ENCODE data around the gene SLC1A2.

The SLC1A2 gene

GRCh38 chr11:35330931-35331330 is 88.4 kb downstream of the SLC1A2 start:
- H3K27me3 ChIP-seq (ENCODE audit: low read depth) = no peaks in the 10 kb centered on the region
- H3K9me3 ChIP-seq = no peaks in the 10 kb centered on the region
- no peaks in the 10 kb centered on the region for H3K4me1 ChIP-seq
- no peak overlapping the region for H3K4me3 ChIP-seq
- H3K36me3 ChIP-seq (replicated peaks) = no peaks in the 10 kb centered on the region
- in situ Hi-C loops (cut with MboI; ENCODE audit: low sequenced_read_pairs) = no loop called here
- no peak for DNase-seq (ENCODE audit: low spot score in 2 of 2)

- DNase-seq (ENCODE audit: low spot score in 2 of 2) = no peak
- Histone ChIP-seq H3K4me1 (no peaks in the 10 kb centered on the region), H3K27me3 (ENCODE audit: low read depth) (no peaks in the 10 kb centered on the region), H3K9me3 (no peaks in the 10 kb centered on the region), H3K4me3 (no peak overlapping the region), H3K36me3 (replicated peaks) (no peaks in the 10 kb centered on the region)
- in situ Hi-C loops (cut with MboI; ENCODE audit: low sequenced_read_pairs) = no loop called here
Measured at GRCh38 chr11:35330156-35330889, 89.0 kb downstream of the SLC1A2 start.

GRCh38 chr11:35327829-35328228 is 91.5 kb downstream of the SLC1A2 start:
- in situ Hi-C loops (cut with MboI; ENCODE audit: low sequenced_read_pairs) = no loop called here
- H3K4me3 ChIP-seq = no peak overlapping the region
- no peaks in the 10 kb centered on the region for H3K9me3 ChIP-seq
- no peaks in the 10 kb centered on the region for H3K4me1 ChIP-seq
- no peaks in the 10 kb centered on the region for H3K36me3 ChIP-seq (replicated peaks)
- no peak for DNase-seq (ENCODE audit: low spot score in 2 of 2)
- no peaks in the 10 kb centered on the region for H3K27me3 ChIP-seq (ENCODE audit: low read depth)

GRCh38 chr11:35326266-35326879 is 93.0 kb downstream of the SLC1A2 start:
- H3K4me3 ChIP-seq = no peak overlapping the region
- H3K27me3 ChIP-seq (ENCODE audit: low read depth) = no peaks in the 10 kb centered on the region
- peaks cover 6% of the 10 kb centered on the region for H3K4me1 ChIP-seq
- no peaks in the 10 kb centered on the region for H3K9me3 ChIP-seq
- no peaks in the 10 kb centered on the region for H3K36me3 ChIP-seq (replicated peaks)
- no peak for DNase-seq (ENCODE audit: low spot score in 2 of 2)
- in situ Hi-C loops (cut with MboI; ENCODE audit: low sequenced_read_pairs) = no loop called here

GRCh38 chr11:35324981-35325380 is 94.4 kb downstream of the SLC1A2 start:
- DNase-seq (ENCODE audit: low spot score in 2 of 2) = no peak
- Histone ChIP-seq H3K9me3 (no peaks in the 10 kb centered on the region), H3K4me3 (no peak overlapping the region), H3K36me3 (replicated peaks) (no peaks in the 10 kb centered on the region), H3K4me1 (peaks cover 6% of the 10 kb centered on the region), H3K27me3 (ENCODE audit: low read depth) (no peaks in the 10 kb centered on the region)
- in situ Hi-C loops (cut with MboI; ENCODE audit: low sequenced_read_pairs) = no loop called here

GRCh38 chr11:35324183-35324886 is 95.0 kb downstream of the SLC1A2 start:
- in situ Hi-C loops (cut with MboI; ENCODE audit: low sequenced_read_pairs) = no loop called here
- H3K9me3 ChIP-seq = no peaks in the 10 kb centered on the region
- H3K27me3 ChIP-seq (ENCODE audit: low read depth) = no peaks in the 10 kb centered on the region
- H3K4me3 ChIP-seq = no peak overlapping the region
- H3K36me3 ChIP-seq (replicated peaks) = no peaks in the 10 kb centered on the region
- H3K4me1 ChIP-seq = peaks cover 6% of the 10 kb centered on the region
- no peak for DNase-seq (ENCODE audit: low spot score in 2 of 2)

GRCh38 chr11:35323076-35323868 is 96.1 kb downstream of the SLC1A2 start:
- DNase-seq (ENCODE audit: low spot score in 2 of 2) = no peak
- Histone ChIP-seq H3K4me1 (peaks cover 6% of the 10 kb centered on the region), H3K4me3 (no peak overlapping the region), H3K9me3 (no peaks in the 10 kb centered on the region), H3K27me3 (ENCODE audit: low read depth) (no peaks in the 10 kb centered on the region), H3K36me3 (replicated peaks) (no peaks in the 10 kb centered on the region)
- in situ Hi-C loops (cut with MboI; ENCODE audit: low sequenced_read_pairs) = no loop called here

GRCh38 chr11:35322318-35322979 is 96.9 kb downstream of the SLC1A2 start:
- Histone ChIP-seq H3K4me3 (no peak overlapping the region), H3K36me3 (replicated peaks) (no peaks in the 10 kb centered on the region), H3K27me3 (ENCODE audit: low read depth) (no peaks in the 10 kb centered on the region), H3K9me3 (no peaks in the 10 kb centered on the region), H3K4me1 (peaks cover 6% of the 10 kb centered on the region)
- in situ Hi-C loops (cut with MboI; ENCODE audit: low sequenced_read_pairs) = no loop called here
- DNase-seq (ENCODE audit: low spot score in 2 of 2) = no peak

GRCh38 chr11:35321532-35322317 is 97.6 kb downstream of the SLC1A2 start:
- in situ Hi-C loops (cut with MboI; ENCODE audit: low sequenced_read_pairs) = no loop called here
- peak; percentile 13 to 28 for DNase-seq (ENCODE audit: low spot score in 2 of 2)
- H3K36me3 ChIP-seq (replicated peaks) = no peaks in the 10 kb centered on the region
- H3K27me3 ChIP-seq (ENCODE audit: low read depth) = no peaks in the 10 kb centered on the region
- H3K9me3 ChIP-seq = no peaks in the 10 kb centered on the region
- H3K4me1 ChIP-seq = peaks cover 6% of the 10 kb centered on the region
- no peak overlapping the region for H3K4me3 ChIP-seq

GRCh38 chr11:35321111-35321510 is 98.2 kb downstream of the SLC1A2 start:
- in situ Hi-C loops (cut with MboI; ENCODE audit: low sequenced_read_pairs) = no loop called here
- peaks cover 6% of the 10 kb centered on the region for H3K4me1 ChIP-seq
- H3K27me3 ChIP-seq (ENCODE audit: low read depth) = no peaks in the 10 kb centered on the region
- H3K36me3 ChIP-seq (replicated peaks) = no peaks in the 10 kb centered on the region
- H3K4me3 ChIP-seq = no peak overlapping the region
- no peak for DNase-seq (ENCODE audit: low spot score in 2 of 2)
- H3K9me3 ChIP-seq = no peaks in the 10 kb centered on the region

GRCh38 chr11:35318977-35319925 is 100.1 kb downstream of the SLC1A2 start:
- in situ Hi-C loops (cut with MboI; ENCODE audit: low sequenced_read_pairs) = no loop called here
- Histone ChIP-seq H3K36me3 (replicated peaks) (no peaks in the 10 kb centered on the region), H3K9me3 (no peaks in the 10 kb centered on the region), H3K4me1 (peaks cover 6% of the 10 kb centered on the region), H3K4me3 (no peak overlapping the region), H3K27me3 (ENCODE audit: low read depth) (no peaks in the 10 kb centered on the region)
- no peak for DNase-seq (ENCODE audit: low spot score in 2 of 2)

GRCh38 chr11:35318309-35318708 is 101.0 kb downstream of the SLC1A2 start:
- H3K4me1 ChIP-seq = peaks cover 6% of the 10 kb centered on the region
- no peaks in the 10 kb centered on the region for H3K9me3 ChIP-seq
- no peak for DNase-seq (ENCODE audit: low spot score in 2 of 2)
- no peak overlapping the region for H3K4me3 ChIP-seq
- no peaks in the 10 kb centered on the region for H3K36me3 ChIP-seq (replicated peaks)
- H3K27me3 ChIP-seq (ENCODE audit: low read depth) = no peaks in the 10 kb centered on the region
- in situ Hi-C loops (cut with MboI; ENCODE audit: low sequenced_read_pairs) = no loop called here
